SK-N-SH treated with all-trans-retinoic acid at 6 μM for 48 hours (cell line): Measurements from ENCODE around the gene P2RY14.

ENCODE experiments used
- BACH2 ChIP-seq: fragments of 250-450 bp; sonication (Bioruptor Pico); IDR thresholded peaks from 2 replicates; pipeline ENCODE4 v1.9.0; 2021; ENCODE audit warnings: mild to moderate bottlenecking, borderline replicate concordance
- ESRRG ChIP-seq: fragments of 250-450 bp; sonication (Bioruptor Pico); IDR thresholded peaks from 2 replicates; pipeline ENCODE4 v1.6.1; 2021; ENCODE audit warnings: mild to moderate bottlenecking
- OSR1 ChIP-seq: fragments of 250-450 bp; sonication (Bioruptor Pico); IDR thresholded peaks from 2 replicates; pipeline ENCODE4 v1.8.0; 2022; ENCODE audit warnings: moderate library complexity, mild to moderate bottlenecking, inconsistent platforms
- RARB ChIP-seq: fragments of 250-450 bp; sonication (Bioruptor Pico); IDR thresholded peaks from 2 replicates; pipeline ENCODE4 v1.8.0; 2021; ENCODE audit warnings: mild to moderate bottlenecking, moderate library complexity
- ZC3H10 ChIP-seq: fragments of 250-450 bp; sonication (Bioruptor Pico); IDR thresholded peaks from 2 replicates; pipeline ENCODE4 v1.5.1; 2021; ENCODE audit warnings: mild to moderate bottlenecking, moderate library complexity
- ZFP3 ChIP-seq: fragments of 250-450 bp; sonication (Bioruptor Pico); IDR thresholded peaks from 2 replicates; pipeline ENCODE4 v1.5.0; 2020; ENCODE audit warnings: mild to moderate bottlenecking, moderate library complexity
- ZFP30 ChIP-seq: fragments of 450-650 bp; formaldehyde crosslinking; IDR thresholded peaks from 2 replicates; pipeline ENCODE4 v1.5.0; 2022; ENCODE audit warnings: mild to moderate bottlenecking, moderate library complexity
- TF ChIP-seq, protein P1 (sequence below): fragments of 250-450 bp; sonication (Bioruptor Pico); IDR thresholded peaks from 2 replicates; pipeline ENCODE4 v1.8.0; 2020; ENCODE audit warnings: mild to moderate bottlenecking, moderate library complexity, borderline replicate concordance

DNA sequence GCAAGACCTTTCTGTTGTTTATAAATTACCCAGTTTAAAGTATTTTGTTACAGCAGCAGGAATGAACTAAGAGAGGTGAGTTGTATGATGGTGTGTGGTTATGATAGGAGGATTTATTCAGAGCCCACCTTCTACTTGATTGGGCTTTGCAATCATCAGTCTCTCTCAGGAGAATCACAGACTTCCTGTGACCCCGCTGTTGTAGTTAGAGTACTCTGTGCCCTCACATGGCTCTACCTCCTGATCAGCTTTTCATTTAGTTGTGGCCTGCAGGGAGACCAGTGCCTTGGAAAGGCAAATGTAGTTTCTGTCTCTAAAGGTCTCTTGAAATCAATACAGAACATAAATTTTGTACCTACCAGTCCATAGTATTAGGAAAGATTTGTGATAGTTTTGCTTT lies 7.6 kb upstream of the P2RY14 start:
- TF ChIP-seq, protein P1, sequence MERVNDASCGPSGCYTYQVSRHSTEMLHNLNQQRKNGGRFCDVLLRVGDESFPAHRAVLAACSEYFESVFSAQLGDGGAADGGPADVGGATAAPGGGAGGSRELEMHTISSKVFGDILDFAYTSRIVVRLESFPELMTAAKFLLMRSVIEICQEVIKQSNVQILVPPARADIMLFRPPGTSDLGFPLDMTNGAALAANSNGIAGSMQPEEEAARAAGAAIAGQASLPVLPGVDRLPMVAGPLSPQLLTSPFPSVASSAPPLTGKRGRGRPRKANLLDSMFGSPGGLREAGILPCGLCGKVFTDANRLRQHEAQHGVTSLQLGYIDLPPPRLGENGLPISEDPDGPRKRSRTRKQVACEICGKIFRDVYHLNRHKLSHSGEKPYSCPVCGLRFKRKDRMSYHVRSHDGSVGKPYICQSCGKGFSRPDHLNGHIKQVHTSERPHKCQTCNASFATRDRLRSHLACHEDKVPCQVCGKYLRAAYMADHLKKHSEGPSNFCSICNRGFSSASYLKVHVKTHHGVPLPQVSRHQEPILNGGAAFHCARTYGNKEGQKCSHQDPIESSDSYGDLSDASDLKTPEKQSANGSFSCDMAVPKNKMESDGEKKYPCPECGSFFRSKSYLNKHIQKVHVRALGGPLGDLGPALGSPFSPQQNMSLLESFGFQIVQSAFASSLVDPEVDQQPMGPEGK (CRISPR knock-in tag) = no peak
- TF ChIP-seq ZFP30 (CRISPR knock-in tag) (no peak), ZC3H10 (no peak), ZFP3 (CRISPR knock-in tag) (no peak), OSR1 (no peak), ESRRG (CRISPR knock-in tag) (no peak), BACH2 (no peak), RARB (CRISPR knock-in tag) (no peak)
